H9 (cell line): Measurements from ENCODE around the gene ULK4. TPM values are rescaled to one million over a fixed set of nuclear protein-coding genes. Genes with fewer than 3 reads are reported as not detected.

Experiments
- DNase-seq: peaks from one replicate; pipeline ENCODE4 v3.0.0-alpha.2; 2017
- H2AFZ ChIP-seq: one replicate; pipeline ENCODE4 v1.6.1; 2013; ENCODE audit warnings: mild to moderate bottlenecking, low read length, control low read depth, moderate library complexity
- H2AK5ac ChIP-seq: 2 replicates; pipeline ENCODE4 v1.6.1; 2013; ENCODE audit warnings: low read length, control low read depth, mixed read lengths; ENCODE audit not compliant: insufficient read length
- H2BK120ac ChIP-seq: one replicate; pipeline ENCODE4 v1.6.1; 2013; ENCODE audit warnings: low read depth, mild to moderate bottlenecking, low read length, control low read depth, inconsistent platforms; ENCODE audit not compliant: poor library complexity, severe bottlenecking
- H2BK12ac ChIP-seq: 2 replicates; pipeline ENCODE4 v1.6.1; 2013; ENCODE audit warnings: low read length, control low read depth, mixed read lengths, low read depth; ENCODE audit not compliant: insufficient read length
- H2BK15ac ChIP-seq: 2 replicates; pipeline ENCODE4 v1.6.1; 2013; ENCODE audit warnings: low read depth, low read length, control low read depth
- H2BK20ac ChIP-seq: one replicate; pipeline ENCODE4 v1.6.1; 2013; ENCODE audit warnings: low read depth, mild to moderate bottlenecking, low read length, control low read depth, inconsistent platforms; ENCODE audit not compliant: poor library complexity, severe bottlenecking
- H2BK5ac ChIP-seq: 2 replicates; pipeline ENCODE4 v1.6.1; 2013; ENCODE audit warnings: low read length, control low read depth, mixed read lengths; ENCODE audit not compliant: insufficient read length
- H3K14ac ChIP-seq: 2 replicates; pipeline ENCODE4 v1.6.1; 2013; ENCODE audit warnings: low read length, control low read depth; ENCODE audit not compliant: insufficient read depth
- H3K18ac ChIP-seq: 2 replicates; pipeline ENCODE4 v1.6.1; 2013; ENCODE audit warnings: low read depth, mild to moderate bottlenecking, mixed read lengths, low read length, control low read depth; ENCODE audit not compliant: insufficient read length
- H3K23ac ChIP-seq: 2 replicates; pipeline ENCODE4 v1.6.1; 2013; ENCODE audit warnings: low read length, control low read depth, mixed read lengths, low read depth; ENCODE audit not compliant: insufficient read length
- H3K23me2 ChIP-seq: 2 replicates; pipeline ENCODE4 v1.6.1; 2013; ENCODE audit warnings: low read depth, mild to moderate bottlenecking, mixed read lengths, low read length, control low read depth; ENCODE audit not compliant: insufficient read length, poor library complexity, severe bottlenecking
- H3K27ac ChIP-seq: 2 replicates; pipeline ENCODE4 v1.5.1; 2013; ENCODE audit warnings: low read length, control low read depth, mixed read lengths, low read depth; ENCODE audit not compliant: insufficient read length
- H3K27me3 ChIP-seq: 2 replicates; pipeline ENCODE4 v1.6.1; 2013; ENCODE audit warnings: low read length, control low read depth, inconsistent platforms; ENCODE audit not compliant: insufficient read depth
- H3K4ac ChIP-seq: 2 replicates; pipeline ENCODE4 v1.6.1; 2013; ENCODE audit warnings: low read depth, mild to moderate bottlenecking, control low read depth, inconsistent platforms, low read length, moderate library complexity
- H3K4me1 ChIP-seq: 2 replicates; pipeline ENCODE4 v1.6.1; 2013; ENCODE audit warnings: low read length, control low read depth, inconsistent platforms; ENCODE audit not compliant: insufficient read depth
- H3K4me2 ChIP-seq: 2 replicates; pipeline ENCODE4 v1.6.1; 2013; ENCODE audit warnings: low read length, control low read depth, mixed read lengths; ENCODE audit not compliant: insufficient read length, insufficient read depth
- H3K56ac ChIP-seq: 2 replicates; pipeline ENCODE4 v1.6.1; 2013; ENCODE audit warnings: low read depth, mild to moderate bottlenecking, mixed read lengths, low read length, control low read depth; ENCODE audit not compliant: insufficient read length
- H3K79me1 ChIP-seq: 2 replicates; pipeline ENCODE4 v1.6.1; 2013; ENCODE audit warnings: low read depth, mild to moderate bottlenecking, moderate library complexity, low read length, control low read depth, inconsistent platforms; ENCODE audit not compliant: insufficient read depth, poor library complexity, severe bottlenecking
- H3K79me2 ChIP-seq: 2 replicates; pipeline ENCODE4 v1.6.1; 2013; ENCODE audit warnings: low read length, control low read depth, inconsistent platforms; ENCODE audit not compliant: insufficient read depth
- H3K9ac ChIP-seq: 2 replicates; pipeline ENCODE4 v1.6.1; 2013; ENCODE audit warnings: low read length, control low read depth, mixed read lengths; ENCODE audit not compliant: insufficient read length; ENCODE audit errors: extremely low read depth
- H3K9me3 ChIP-seq: one replicate; pipeline ENCODE4 v1.6.1; 2013; ENCODE audit warnings: low read depth, low read length, inconsistent platforms; ENCODE audit not compliant: control insufficient read depth
- H3T11ph ChIP-seq: one replicate; pipeline ENCODE4 v1.6.1; 2013; ENCODE audit warnings: mild to moderate bottlenecking, low read length, control low read depth, inconsistent platforms
- H4K20me1 ChIP-seq: one replicate; pipeline ENCODE4 v1.6.1; 2013; ENCODE audit not compliant: control insufficient read depth, insufficient read length, insufficient read depth
- H4K5ac ChIP-seq: 2 replicates; pipeline ENCODE4 v1.6.1; 2013; ENCODE audit warnings: low read depth, mild to moderate bottlenecking, mixed read lengths, low read length, control low read depth; ENCODE audit not compliant: insufficient read length
- H4K8ac ChIP-seq: replicated peaks from 2 replicates; pipeline ENCODE4 v1.6.1; 2013; ENCODE audit warnings: low read length, control low read depth, mixed read lengths, low read depth; ENCODE audit not compliant: insufficient read length
- H4K91ac ChIP-seq: 2 replicates; pipeline ENCODE4 v1.6.1; 2013; ENCODE audit warnings: low read depth, mild to moderate bottlenecking, moderate library complexity, mixed read lengths, low read length, control low read depth; ENCODE audit not compliant: insufficient read length
- H3K27ac Mint-ChIP-seq, 3 experiments: 2 replicates in 2 of 3; 3 replicates in 1 of 3; pipeline ENCODE4 v1.8.0; 2020 to 2021; ENCODE audit warnings: mixed read lengths in 3 of 3, mild to moderate bottlenecking in 1 of 3, moderate library complexity in 1 of 3
- H3K27me3 Mint-ChIP-seq: 2 replicates; pipeline ENCODE4 v1.8.0; 2021; ENCODE audit warnings: low read depth, mild to moderate bottlenecking, moderate library complexity, mixed read lengths
- H3K36me3 Mint-ChIP-seq, 3 experiments: 2 replicates in 2 of 3; 3 replicates in 1 of 3; pipeline ENCODE4 v1.8.0; 2020 to 2021; ENCODE audit warnings: low read depth in 3 of 3, mixed read lengths in 3 of 3; ENCODE audit not compliant: insufficient read depth in 1 of 3
- H3K4me1 Mint-ChIP-seq, 2 experiments: 2 replicates each; pipeline ENCODE4 v1.8.0; 2020; ENCODE audit warnings: mixed read lengths in 2 of 2
- H3K4me3 Mint-ChIP-seq, 2 experiments: 2 replicates in 1 of 2; 3 replicates in 1 of 2; pipeline ENCODE4 v1.8.0; 2020 to 2021; ENCODE audit warnings: mild to moderate bottlenecking in 2 of 2, mixed read lengths in 2 of 2, moderate library complexity in 1 of 2
- H3K9me3 Mint-ChIP-seq, 2 experiments: 2 replicates in 1 of 2; 3 replicates in 1 of 2; pipeline ENCODE4 v1.8.0; 2020; ENCODE audit warnings: mild to moderate bottlenecking in 2 of 2, mixed read lengths in 2 of 2, moderate library complexity in 1 of 2
- CTCF ChIP-seq: fragments of 200-600 bp; sonication (generic); conservative IDR thresholded peaks from 3 replicates; pipeline ENCODE4 v1.8.0; 2021; ENCODE audit warnings: antibody characterized with exemption, mild to moderate bottlenecking
- WGBS: extraction: QIAGEN DNeasy Blood & Tissue Kit; methylation state at CpG from one replicate; pipeline ENCODE4 v1.1.7; 2013; ENCODE audit warnings: missing lambda C conversion rate, low lambda C conversion rate, mixed read lengths; ENCODE audit not compliant: insufficient read length; ENCODE audit errors: extremely low coverage; 5-methylcytosine and 5-hydroxymethylcytosine counted together
- total RNA-seq: library from RNA; stranded (reverse); gene quantifications from 2 replicates; pipeline ENCODE4 v1.2.1, GENCODE V29; 2021

ULK4 gene
- total RNA-seq, 1 experiment from 2014 or later = 12.9 TPM

GRCh38 chr3:41650406-41650805 lies 311.5 kb downstream of the ULK4 start:
- Histone ChIP-seq H3K56ac (no peak overlapping the region), H2BK15ac (no peak overlapping the region), H2BK20ac (no peak overlapping the region), H3K4me2 (no peak overlapping the region), H4K8ac (no peak overlapping the region), H3K9me3 (peaks cover 10% of the 10 kb centered on the region), H4K5ac (no peak overlapping the region), H3K27me3 (no peaks in the 10 kb centered on the region), H2BK5ac (no peak overlapping the region), H3K4ac (no peak overlapping the region), H3K4me1 (no peaks in the 10 kb centered on the region; the same call in 1 of the 2 replicates), H3K79me2 (no peaks in the 10 kb centered on the region; the same call in 1 of the 2 replicates), H2BK12ac (no peak overlapping the region), H3T11ph (no peak overlapping the region), H4K20me1 (no peaks in the 10 kb centered on the region), H3K23me2 (no peaks in the 10 kb centered on the region), H2BK120ac (no peak overlapping the region), H3K9ac (no peak overlapping the region), H3K79me1 (no peaks in the 10 kb centered on the region), H3K23ac (no peak overlapping the region), H3K14ac (no peak overlapping the region), H2AK5ac (no peak overlapping the region), H2AFZ (no peak overlapping the region), H3K27ac (no peak overlapping the region), H3K18ac (no peak overlapping the region), H4K91ac (no peak overlapping the region)
- peaks cover 2% of the 10 kb centered on the region for H3K27me3 Mint-ChIP-seq
- H3K9me3 Mint-ChIP-seq = peaks cover 41 to 44% of the 10 kb centered on the region in 2 experiments
- no peak for TF ChIP-seq CTCF
- H3K4me3 Mint-ChIP-seq = no peak overlapping the region
- peaks cover 23% of the 10 kb centered on the region in 2 experiments for H3K4me1 Mint-ChIP-seq
- DNase-seq = no peak
- no peak overlapping the region for H3K27ac Mint-ChIP-seq
- peaks cover 28 to 41% (median 29%) of the 10 kb centered on the region in 3 experiments for H3K36me3 Mint-ChIP-seq
- no CpG with 5 or more reads among the region's 11 CpGs for WGBS
